Caco-2 (cell line): ENCODE measurements around the gene BGLAP. TPM values are rescaled to one million over a fixed set of nuclear protein-coding genes. Genes with fewer than 3 reads are reported as not detected.

Experiments
- BruUV-seq: library from RNA; stranded (reverse); fragments of 400-500 nt; replicated peaks from 2 replicates; lab custom pipeline; 2021; lab: Mats Ljungman, UMichigan
- CTCF ChIA-PET: fragments of 300-600 bp; sonication (Branson Sonifier 250); formaldehyde crosslinking; loops from one replicate; lab custom pipeline; 2022; ENCODE audit warnings: antibody characterized with exemption; lab: Charles Lee
- POLR2A ChIA-PET: fragments of 300-600 bp; sonication (Branson Sonifier 250); formaldehyde crosslinking; loops from one replicate; lab custom pipeline; 2022; ENCODE audit warnings: antibody characterized with exemption; lab: Charles Lee
- DNase-seq, 2 experiments: peaks; one replicate each; pipeline versions ENCODE4 v3.0.0 to v3.0.0-alpha.2; 2020 to 2022
- H3K27me3 ChIP-seq: replicated peaks from 2 replicates; pipeline ENCODE4 v1.6.0; 2011; ENCODE audit warnings: low read length; ENCODE audit not compliant: control insufficient read depth, insufficient read depth
- H3K36me3 ChIP-seq: 2 replicates; pipeline ENCODE4 v1.5.1; 2011; ENCODE audit warnings: low read length; ENCODE audit not compliant: control insufficient read depth, insufficient read depth
- H3K4me1 ChIP-seq: fragments of 250-450 bp; sonication (Bioruptor Pico); 2 replicates; pipeline ENCODE4 v1.5.1; 2020; ENCODE audit warnings: mild to moderate bottlenecking
- H3K4me3 ChIP-seq: 2 replicates; pipeline ENCODE4 v1.5.1; 2011; ENCODE audit warnings: low read depth, mild to moderate bottlenecking, control low read depth, low read length
- H3K9me3 ChIP-seq: fragments of 250-450 bp; sonication (Bioruptor Pico); 2 replicates; pipeline ENCODE4 v1.5.1; 2020; ENCODE audit warnings: mild to moderate bottlenecking, moderate library complexity
- H3K27ac Mint-ChIP-seq: one replicate; pipeline ENCODE4 v1.8.0; 2022; ENCODE audit warnings: mixed read lengths; ENCODE audit not compliant: unreplicated experiment
- H3K27me3 Mint-ChIP-seq: one replicate; pipeline ENCODE4 v1.8.0; 2022; ENCODE audit warnings: mixed read lengths; ENCODE audit not compliant: insufficient read depth, unreplicated experiment
- H3K36me3 Mint-ChIP-seq: one replicate; pipeline ENCODE4 v1.8.0; 2022; ENCODE audit warnings: mild to moderate bottlenecking, mixed read lengths; ENCODE audit not compliant: insufficient read depth, unreplicated experiment
- H3K4me1 Mint-ChIP-seq: one replicate; pipeline ENCODE4 v1.8.0; 2022; ENCODE audit warnings: low read depth, mixed read lengths; ENCODE audit not compliant: unreplicated experiment
- H3K4me3 Mint-ChIP-seq: one replicate; pipeline ENCODE4 v1.8.0; 2022; ENCODE audit warnings: mild to moderate bottlenecking, moderate library complexity, mixed read lengths; ENCODE audit not compliant: unreplicated experiment
- H3K9me3 Mint-ChIP-seq: one replicate; pipeline ENCODE4 v1.8.0; 2022; ENCODE audit warnings: mixed read lengths; ENCODE audit not compliant: unreplicated experiment
- CTCF ChIP-seq, 2 experiments: fragments of 200-600 bp in 1 of 2; IDR thresholded peaks; 1 replicate in 1 of 2; 2 replicates in 1 of 2; pipeline versions ENCODE4 v1.5.1 to v1.8.0; 2011 to 2022; ENCODE audit warnings: antibody characterized with exemption in 1 of 2, control low read depth in 1 of 2, inconsistent platforms in 1 of 2, low read depth in 1 of 2, low read length in 1 of 2, mild to moderate bottlenecking in 1 of 2, moderate library complexity in 1 of 2; ENCODE audit not compliant: insufficient read depth in 1 of 2, severe bottlenecking in 1 of 2, unreplicated experiment in 1 of 2
- intact Hi-C: fragments of 100-400 bp; cut with micrococcal nuclease; formaldehyde crosslinking; loops from one replicate; pipeline ENCODE4 v1.10.0; 2022; ENCODE audit not compliant: unreplicated experiment
- total RNA-seq: library from RNA; stranded (reverse); gene quantifications from 2 replicates; pipeline ENCODE4 v1.2.3, GENCODE V29; 2022

The BGLAP gene
- total RNA-seq, 1 experiment from 2014 or later = 2.0 TPM

- TF ChIP-seq CTCF (IDR thresholded peaks at IDR 0.05; ENCODE audit: insufficient read depth in 1 of 2, low read depth in 1 of 2, low read length in 1 of 2, severe bottlenecking in 1 of 2, unreplicated experiment in 1 of 2) = no peak
- Mint-ChIP-seq H3K27ac (no peak overlapping the region), H3K4me1 (peaks cover 7% of the 10 kb centered on the region), H3K27me3 (no peaks in the 10 kb centered on the region), H3K36me3 (peaks cover 41% of the 10 kb centered on the region), H3K4me3 (no peak overlapping the region), H3K9me3 (no peaks in the 10 kb centered on the region)
- Histone ChIP-seq H3K9me3 (no peaks in the 10 kb centered on the region), H3K4me3 (no peak overlapping the region), H3K4me1 (peaks cover 13% of the 10 kb centered on the region; the same call in 1 of the 2 replicates), H3K27me3 (no peaks in the 10 kb centered on the region), H3K36me3 (peaks cover 2% of the 10 kb centered on the region; the same call in 1 of the 2 replicates)
- intact Hi-C loops = no loop called here
- CTCF ChIA-PET = interaction anchor here (0.6 kb wide), 1 partner anchor 464 kb away, joined by 5 read pairs; no protein-coding TSS in a partner anchor
- POLR2A ChIA-PET = no interaction called here
- BruUV-seq = no TSS peak
- no peak for DNase-seq
These were observed 43.1 kb upstream of the BGLAP start for GRCh38 chr1:156198831-156199349.

- no peaks in the 10 kb centered on the region for H3K9me3 Mint-ChIP-seq
These were observed 41.9 kb upstream of the BGLAP start for GRCh38 chr1:156200044-156200443.

GRCh38 chr1:156203331-156203730 lies 38.7 kb upstream of the BGLAP start:
- no peak for DNase-seq
- Histone ChIP-seq H3K36me3 (peaks cover 2% of the 10 kb centered on the region), H3K9me3 (no peaks in the 10 kb centered on the region), H3K4me1 (peaks cover 13% of the 10 kb centered on the region; the same call in 1 of the 2 replicates), H3K4me3 (no peak overlapping the region), H3K27me3 (no peaks in the 10 kb centered on the region)
- H3K4me1 Mint-ChIP-seq = peaks cover 7% of the 10 kb centered on the region
- H3K27ac Mint-ChIP-seq = no peak overlapping the region
- no peak for TF ChIP-seq CTCF (IDR thresholded peaks at IDR 0.05; ENCODE audit: insufficient read depth in 1 of 2, low read depth in 1 of 2, low read length in 1 of 2, severe bottlenecking in 1 of 2, unreplicated experiment in 1 of 2)
- H3K4me3 Mint-ChIP-seq = no peak overlapping the region
- H3K9me3 Mint-ChIP-seq = no peaks in the 10 kb centered on the region
- ChIA-PET POLR2A (no interaction called here), CTCF (interaction anchor here (0.9 kb wide), 1 partner anchor 29 kb away, joined by 4 read pairs; no protein-coding TSS in a partner anchor)
- no TSS peak for BruUV-seq
- H3K27me3 Mint-ChIP-seq = no peaks in the 10 kb centered on the region
- peaks cover 48% of the 10 kb centered on the region for H3K36me3 Mint-ChIP-seq
- intact Hi-C loops = no loop called here

More at GRCh38 chr1:156200044-156200443, 41.9 kb upstream of the BGLAP start:
- ChIA-PET CTCF (interaction anchor here (0.6 kb wide), 1 partner anchor 22 kb away, joined by 3 read pairs; no protein-coding TSS in a partner anchor), POLR2A (interaction anchor here (0.8 to 1.3 kb wide), 2 partner anchors 13 to 73 kb away, joined by 5 to 20 read pairs; partner anchors contain the start of gene PMF1)
- DNase-seq = no peak
- Histone ChIP-seq H3K4me1 (peaks cover 13% of the 10 kb centered on the region; the same call in 1 of the 2 replicates), H3K27me3 (no peaks in the 10 kb centered on the region), H3K4me3 (no peak overlapping the region), H3K36me3 (peaks cover 2% of the 10 kb centered on the region), H3K9me3 (no peaks in the 10 kb centered on the region)
- Mint-ChIP-seq H3K4me3 (no peak overlapping the region), H3K27ac (no peak overlapping the region), H3K36me3 (peaks cover 41% of the 10 kb centered on the region), H3K4me1 (peaks cover 7% of the 10 kb centered on the region), H3K27me3 (no peaks in the 10 kb centered on the region)
- no TSS peak for BruUV-seq
- intact Hi-C loops = no loop called here
- TF ChIP-seq CTCF (IDR thresholded peaks at IDR 0.05; ENCODE audit: insufficient read depth in 1 of 2, low read depth in 1 of 2, low read length in 1 of 2, severe bottlenecking in 1 of 2, unreplicated experiment in 1 of 2) = no peak
